KG1 (cell line): ENCODE measurements around the gene LRBA.
"Not testable (repeated sequence)": the region's sequence is repeated elsewhere in the genome, so short reads cannot be mapped to it uniquely, and the experiment has no call there.

Experiments used
- DNase-seq: peaks from one replicate; lab custom pipeline; 2025; lab: John Stamatoyannopoulos, UW

LRBA gene

DNA sequence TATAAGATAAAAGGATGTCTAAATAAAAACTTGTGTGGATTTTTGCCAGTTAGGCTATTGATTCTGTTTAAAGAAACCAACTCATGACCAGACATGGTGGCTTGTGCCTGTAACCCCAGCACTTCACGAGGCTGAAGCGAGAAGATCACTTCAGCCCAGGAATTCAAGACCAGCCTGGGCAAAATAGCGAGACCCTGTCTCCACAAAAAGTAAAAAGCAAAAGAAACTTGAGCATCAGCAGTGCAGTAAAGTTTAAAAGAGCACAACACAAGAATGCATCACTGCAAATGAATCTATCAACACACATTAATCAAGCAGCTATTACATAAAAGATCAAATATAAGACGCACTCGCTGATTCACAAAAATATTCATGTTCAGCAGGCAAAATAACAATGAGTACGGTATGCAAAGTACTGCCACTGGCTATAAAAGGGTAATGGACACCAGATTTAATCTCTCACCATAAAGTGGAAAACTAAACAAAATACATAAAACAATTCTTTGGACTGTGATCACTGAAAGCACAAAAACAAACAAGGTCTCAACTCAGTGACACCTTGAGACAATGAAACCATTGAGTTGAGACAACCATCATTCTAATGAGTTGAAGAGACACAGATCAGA is 41.3 kb downstream of the LRBA start:
- DNase-seq = no peak

DNA sequence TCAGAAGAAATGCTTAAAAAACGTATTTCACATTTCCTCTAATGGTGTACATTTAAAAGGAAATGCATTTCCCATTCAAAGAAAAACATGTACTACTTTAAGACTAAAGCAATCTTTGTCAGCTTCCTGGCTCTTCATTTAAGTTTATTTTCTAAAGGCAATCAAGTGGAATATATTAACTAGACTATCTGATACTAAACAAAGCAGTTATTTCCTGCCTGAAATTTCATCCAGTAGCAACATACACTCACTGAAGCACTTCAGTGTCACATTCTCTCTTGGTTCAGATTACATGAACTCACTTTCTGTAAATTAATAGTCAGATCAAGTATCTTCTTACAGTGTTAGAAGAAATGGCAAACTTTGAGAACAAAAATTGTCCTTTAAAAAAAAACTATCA is 42.5 kb downstream of the LRBA start:
- no peak for DNase-seq

DNA sequence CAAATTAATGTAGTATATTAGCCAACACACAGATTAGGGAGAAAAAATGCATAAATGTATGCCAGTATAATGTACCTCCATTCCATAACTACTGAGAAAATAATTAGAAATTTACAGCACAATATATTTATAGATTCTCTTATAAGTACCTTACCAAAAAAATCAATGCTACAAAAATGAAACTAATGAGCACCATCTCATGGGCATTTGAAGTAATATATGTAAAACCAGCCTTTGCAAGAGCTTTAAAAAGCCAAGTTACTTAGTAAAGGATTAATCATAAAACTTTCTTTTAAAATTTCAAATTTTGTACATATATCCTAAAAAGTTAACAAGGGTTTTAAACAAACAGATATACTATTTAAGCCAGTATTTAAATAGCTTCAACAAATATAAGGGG is 43.2 kb downstream of the LRBA start:
- no peak for DNase-seq

GRCh38 chr4:150970685-150971151 is 44.4 kb downstream of the LRBA start:
- no peak for DNase-seq

DNA sequence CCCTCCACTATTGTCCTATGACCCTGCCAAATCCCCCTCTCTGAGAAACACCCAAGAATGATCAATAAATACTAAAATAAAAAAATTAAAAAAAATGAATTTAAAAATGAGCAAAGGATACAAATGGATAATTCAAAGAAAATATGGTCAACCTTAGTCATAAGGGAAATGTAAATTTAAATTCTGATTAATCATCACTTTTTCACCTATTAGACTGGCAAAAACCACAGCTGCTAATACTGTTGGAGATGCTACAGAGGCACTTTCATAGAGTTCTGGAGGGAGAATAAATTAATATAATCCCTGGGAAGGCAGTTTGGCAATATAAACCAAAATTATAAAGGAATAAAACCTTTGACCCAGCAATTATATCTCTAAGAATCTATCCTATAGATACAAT is 50.3 kb downstream of the LRBA start:
- no peak for DNase-seq

DNA sequence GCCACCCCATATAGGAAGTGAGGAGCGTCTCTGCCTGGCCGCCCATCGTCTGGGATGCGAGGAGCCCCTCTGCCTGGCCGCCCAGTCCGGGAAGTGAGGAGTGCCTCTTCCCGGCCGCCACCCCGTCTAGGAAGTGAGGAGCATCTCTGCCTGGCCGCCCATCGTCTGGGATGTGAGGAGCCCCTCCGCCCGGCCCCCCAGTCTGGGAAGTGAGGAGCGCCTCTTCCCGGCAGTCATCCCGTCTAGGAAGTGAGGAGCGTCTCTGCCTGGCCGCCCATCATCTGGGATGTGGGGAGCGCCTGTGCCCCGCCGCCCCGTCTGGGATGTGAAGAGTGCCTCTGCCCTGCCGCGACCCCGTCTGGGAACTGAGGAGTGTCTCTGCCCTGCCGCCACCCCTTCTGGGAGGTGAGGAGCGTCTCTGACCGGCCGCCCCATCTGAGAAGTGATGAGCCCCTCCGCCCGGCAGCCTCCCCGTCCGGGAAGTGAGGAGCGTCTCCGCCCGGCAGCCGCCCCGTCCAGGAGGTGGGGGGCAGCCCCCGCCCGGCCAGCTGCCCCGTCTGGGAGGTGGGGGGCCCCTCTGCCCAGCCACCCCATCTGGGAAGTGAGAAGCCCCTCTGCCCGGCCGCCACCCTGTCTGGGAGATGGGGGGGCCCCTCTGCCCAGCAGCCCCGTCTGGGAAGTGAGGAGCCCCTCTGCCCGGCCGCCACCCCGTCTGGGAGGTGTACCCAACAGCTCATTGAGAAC is 51.3 kb downstream of the LRBA start:
- DNase-seq = not testable (repeated sequence)

- DNase-seq = no peak
These were observed 52.8 kb downstream of the LRBA start for GRCh38 chr4:150962245-150962644.

- no peak for DNase-seq
These were observed 53.5 kb downstream of the LRBA start for GRCh38 chr4:150961566-150961965.

GRCh38 chr4:150960818-150961217 is 54.3 kb downstream of the LRBA start:
- no peak for DNase-seq

GRCh38 chr4:150960079-150960478 is 55.0 kb downstream of the LRBA start:
- no peak for DNase-seq

GRCh38 chr4:150957981-150958380 is 57.1 kb downstream of the LRBA start:
- DNase-seq = not testable (repeated sequence)

DNA sequence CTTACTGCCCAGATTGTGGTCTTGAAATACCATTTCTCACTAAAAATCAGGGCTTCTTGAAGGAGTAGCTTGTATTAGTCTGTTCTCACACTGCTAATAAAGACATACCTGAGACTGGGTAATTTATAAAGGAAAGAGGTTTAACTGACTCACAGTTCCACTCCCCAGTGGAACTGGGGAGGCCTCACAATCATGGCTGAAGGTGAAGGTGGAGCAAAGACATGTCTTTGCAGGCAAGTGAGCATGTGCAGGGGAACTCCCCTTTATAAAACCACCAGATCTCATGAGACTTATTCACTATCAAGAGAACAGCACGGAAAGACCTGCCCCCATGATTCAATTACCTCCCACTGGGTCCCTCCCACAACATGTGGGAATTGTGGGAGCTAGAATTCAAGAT is 58.0 kb downstream of the LRBA start:
- not testable (repeated sequence) for DNase-seq

DNA sequence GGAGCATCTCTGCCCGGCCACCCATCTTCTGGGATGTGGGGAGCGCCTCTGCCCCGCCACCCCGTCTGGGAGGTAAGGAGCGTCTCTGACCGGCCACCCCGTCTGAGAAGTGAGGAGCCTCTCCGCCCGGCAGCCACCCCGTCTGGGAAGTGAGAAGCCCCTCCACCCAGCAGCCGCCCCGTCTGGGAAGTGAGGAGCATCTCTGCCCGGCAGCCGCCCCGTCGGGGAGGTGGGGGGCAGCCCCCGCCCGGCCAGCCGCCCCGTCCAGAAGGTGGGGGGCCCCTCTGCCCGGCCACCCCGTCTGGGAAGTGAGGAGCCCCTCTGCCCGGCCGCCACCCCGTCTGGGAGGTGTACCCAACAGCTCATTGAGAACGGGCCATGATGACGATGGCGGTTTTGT is 61.2 kb downstream of the LRBA start:
- not testable (repeated sequence) for DNase-seq

DNA sequence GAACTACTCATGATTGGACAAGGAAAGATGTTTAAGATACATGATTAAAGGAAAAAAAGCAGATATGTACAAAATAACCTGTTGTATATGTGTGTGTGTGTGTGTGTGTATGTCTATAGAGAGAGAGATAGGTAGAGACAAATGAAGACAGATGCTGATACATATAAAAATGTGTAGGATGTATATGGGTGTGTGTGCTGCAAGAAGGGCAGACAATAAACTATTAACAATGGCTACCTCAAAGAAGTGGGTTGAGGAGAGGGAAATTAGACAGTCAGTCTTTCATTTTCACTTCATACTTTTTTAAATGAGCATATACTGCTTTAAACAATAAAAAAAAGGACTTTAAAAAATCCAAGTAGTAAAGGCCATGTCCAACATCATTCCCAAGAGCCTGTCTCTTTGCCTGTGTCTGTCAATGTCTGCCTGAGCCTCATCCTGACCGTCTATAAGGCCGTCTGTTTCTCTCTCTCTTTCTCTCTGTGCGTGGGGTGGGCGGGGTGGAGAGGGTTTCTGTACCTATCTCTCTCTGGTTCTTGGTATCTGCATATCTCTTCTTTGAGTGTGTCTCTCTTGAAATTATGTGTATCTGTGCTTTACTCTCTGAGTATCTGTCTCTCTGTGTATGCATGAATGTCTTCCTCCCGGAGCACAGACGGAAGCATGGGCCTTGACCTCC is 62.8 kb downstream of the LRBA start:
- DNase-seq = no peak

GRCh38 chr4:150950657-150951288 is 64.3 kb downstream of the LRBA start:
- no peak for DNase-seq

DNA sequence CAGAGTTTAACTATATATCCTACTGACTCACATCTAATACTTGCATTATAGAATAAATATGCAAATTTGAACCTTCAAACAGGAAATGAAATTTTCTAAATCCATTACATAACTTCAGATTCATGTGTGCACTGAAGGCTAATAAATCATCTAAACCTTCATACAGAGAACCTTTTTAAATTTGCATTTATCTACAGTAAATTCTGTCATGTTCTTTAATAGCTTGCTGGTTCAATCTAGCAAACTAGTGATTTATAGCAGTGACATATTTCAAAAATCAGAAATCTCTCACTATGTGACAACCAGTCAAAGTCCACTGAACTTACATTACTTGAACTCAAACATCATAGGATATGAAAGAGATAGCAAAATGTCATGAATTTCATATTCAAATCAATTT is 65.1 kb downstream of the LRBA start:
- DNase-seq = no peak

- DNase-seq = no peak
These were observed 65.7 kb downstream of the LRBA start for GRCh38 chr4:150949342-150949741.

- DNase-seq = no peak
These were observed 66.4 kb downstream of the LRBA start for GRCh38 chr4:150948710-150949109.

- DNase-seq = no peak
These were observed 67.0 kb downstream of the LRBA start for GRCh38 chr4:150948074-150948473.

DNA sequence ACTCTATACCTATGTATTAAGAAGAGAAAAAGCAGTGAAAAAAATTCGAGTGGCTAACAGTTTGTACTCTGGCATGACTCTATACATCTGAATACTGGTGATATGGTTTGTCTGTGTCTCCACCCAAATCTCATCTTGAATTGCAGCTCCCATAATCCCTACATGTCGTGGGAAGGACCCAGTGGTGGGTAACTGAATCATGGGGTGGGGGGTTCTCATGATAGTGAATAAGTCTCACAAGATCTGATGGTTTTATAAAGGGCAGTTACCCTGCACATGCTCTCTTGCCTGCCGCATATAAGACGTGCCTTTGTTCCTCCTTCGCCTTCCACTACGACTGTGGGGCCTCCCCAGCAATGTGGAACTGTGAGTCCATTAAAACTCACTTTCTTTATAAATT is 70.4 kb downstream of the LRBA start:
- DNase-seq = no peak

DNA sequence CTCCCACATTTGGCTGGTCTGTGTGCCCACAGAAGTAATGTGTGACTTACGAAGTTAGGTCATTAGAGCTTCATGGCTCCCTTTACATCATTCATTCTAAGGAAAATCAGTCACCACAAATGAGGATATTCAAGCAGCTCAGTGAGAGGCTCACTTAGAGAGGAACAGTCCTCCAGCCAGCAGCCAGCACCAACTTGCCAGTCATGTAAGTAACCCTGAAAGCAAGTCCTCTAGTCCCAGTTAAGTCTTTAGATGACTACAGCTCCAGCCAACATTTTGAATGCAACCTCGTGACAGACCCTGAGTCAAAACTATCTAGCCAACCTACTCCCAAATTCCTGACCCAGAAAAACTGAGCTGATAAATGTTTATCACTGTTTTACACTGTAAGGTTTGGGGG is 71.3 kb downstream of the LRBA start:
- DNase-seq = no peak

GRCh38 chr4:150943126-150943525 is 72.0 kb downstream of the LRBA start:
- DNase-seq = no peak

GRCh38 chr4:150942539-150942938 is 72.5 kb downstream of the LRBA start:
- DNase-seq = no peak
